Activated gamma-delta T cell treated with Interleukin-2 at 50 U/mL for 16 hours (primary cell): ENCODE results near the gene RPP21.

Source experiments
- DNase-seq: peaks from one replicate; pipeline ENCODE4 v3.0.0-alpha.2; 2020

The RPP21 gene

DNA sequence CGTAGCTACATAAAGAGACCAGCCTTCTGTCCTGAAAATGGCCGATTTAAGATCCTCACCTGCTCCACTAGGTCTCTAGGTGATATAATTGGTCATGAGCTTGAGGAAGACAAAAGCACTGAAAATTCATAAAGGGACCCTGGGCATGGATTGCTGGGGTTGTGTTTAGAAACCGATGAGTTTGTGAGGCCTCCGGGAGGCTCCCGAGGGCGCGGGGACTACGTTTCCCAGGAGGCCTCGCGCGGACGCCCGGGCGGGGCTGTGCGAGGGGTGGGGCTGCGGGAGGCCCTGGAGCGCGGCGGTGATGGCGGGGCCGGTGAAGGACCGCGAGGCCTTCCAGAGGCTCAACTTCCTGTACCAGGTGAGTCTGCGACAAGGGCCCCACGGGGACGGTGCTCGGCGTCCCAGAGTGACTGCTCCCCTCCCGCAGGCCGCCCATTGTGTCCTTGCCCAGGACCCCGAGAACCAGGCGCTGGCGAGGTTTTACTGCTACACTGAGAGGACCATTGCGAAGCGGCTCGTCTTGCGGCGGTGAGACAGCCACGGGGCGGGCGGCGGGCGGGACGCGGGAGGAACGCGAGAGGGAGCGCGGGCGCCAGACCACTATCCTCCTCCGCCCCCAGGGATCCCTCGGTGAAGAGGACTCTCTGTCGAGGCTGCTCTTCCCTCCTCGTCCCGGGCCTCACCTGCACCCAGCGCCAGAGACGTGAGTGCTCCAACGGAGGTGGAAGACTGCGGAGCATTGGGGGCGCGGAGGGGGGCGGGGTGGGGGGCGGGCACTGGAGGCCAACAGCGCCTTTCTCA, at the start of gene RPP21:
TSS of gene RPP21 (plus strand) at position 289 of the 804 bp plus-strand sequence. CDS start at position 305, 16 bp downstream.
- DNase-seq = peak; percentile 80

DNA sequence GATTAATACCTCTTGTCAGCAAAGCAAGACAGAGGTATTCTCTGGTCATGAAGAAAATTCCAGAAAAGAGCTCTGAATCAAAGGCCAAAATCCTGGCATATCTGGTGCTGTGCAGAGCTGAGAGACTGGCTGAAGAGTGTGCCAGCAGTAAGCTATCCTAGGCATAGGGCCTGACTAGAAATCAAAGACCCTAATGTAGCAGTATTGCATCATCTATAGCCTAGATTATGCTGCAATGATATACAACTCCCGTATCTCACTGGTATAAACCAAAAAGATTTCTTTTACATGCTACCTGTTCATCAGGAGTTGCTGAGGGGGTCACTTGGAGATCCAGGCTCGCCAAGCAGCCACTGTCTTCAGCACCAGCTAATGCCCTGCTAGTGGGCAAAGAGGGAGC, 49.1 kb upstream of the RPP21 start:
- no peak for DNase-seq

DNA sequence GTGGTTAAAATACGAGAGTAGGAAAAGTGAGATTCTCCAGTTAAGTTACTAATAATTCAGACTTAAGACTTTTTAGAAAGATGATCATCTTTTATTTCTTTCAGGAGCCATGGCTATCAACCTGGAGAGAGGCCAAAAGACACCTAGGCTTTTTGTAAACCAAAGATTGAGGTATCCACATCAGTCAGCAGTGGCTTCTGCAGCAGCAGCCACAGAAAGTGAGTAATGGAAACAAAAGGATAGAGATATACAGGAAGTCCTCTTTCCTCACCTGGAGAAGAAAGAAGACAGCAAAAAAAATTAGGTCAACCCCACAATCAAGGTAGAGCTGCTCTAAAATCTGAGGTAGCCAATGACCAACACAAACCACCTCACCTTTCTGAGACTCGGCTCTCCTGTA, 41.0 kb upstream of the RPP21 start:
- DNase-seq = no peak

DNA sequence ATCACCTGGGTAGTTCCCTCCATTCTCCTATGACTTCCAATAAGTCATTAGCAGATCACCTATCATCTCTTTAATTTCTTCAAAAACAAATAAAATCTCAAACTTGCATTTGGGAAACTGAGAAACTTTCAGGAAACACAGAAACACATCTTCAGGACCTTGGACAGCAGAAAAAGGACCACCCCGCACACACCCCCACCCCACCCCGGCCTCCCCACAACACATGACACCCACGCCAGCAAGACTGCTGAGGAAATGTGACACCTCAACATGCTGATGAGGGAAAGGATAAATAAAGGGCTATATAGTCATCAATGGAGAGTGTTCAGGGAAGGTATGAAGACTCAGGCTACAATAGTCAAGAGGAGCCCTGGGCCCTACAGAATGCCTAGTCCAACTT, 33.9 kb upstream of the RPP21 start:
- no peak for DNase-seq

DNA sequence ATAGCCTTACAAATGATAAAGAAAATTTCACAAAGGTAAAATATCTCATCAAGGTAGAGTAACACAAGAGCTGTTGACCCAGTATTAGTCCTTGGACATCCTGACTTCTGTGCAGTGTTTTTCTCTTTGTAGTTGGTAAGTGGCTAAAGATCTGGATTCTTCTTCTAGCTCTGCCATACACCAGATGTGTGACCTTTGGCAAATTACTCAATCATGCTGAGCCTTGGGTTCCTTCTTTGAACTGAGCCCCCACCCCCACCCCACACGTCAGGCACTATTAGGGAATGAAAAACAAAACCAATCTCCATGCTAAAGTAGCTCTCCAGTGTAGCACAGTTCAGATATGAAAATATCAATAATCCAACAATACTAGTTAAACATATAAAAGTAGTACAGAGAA, 33.3 kb upstream of the RPP21 start:
- no peak for DNase-seq

DNA sequence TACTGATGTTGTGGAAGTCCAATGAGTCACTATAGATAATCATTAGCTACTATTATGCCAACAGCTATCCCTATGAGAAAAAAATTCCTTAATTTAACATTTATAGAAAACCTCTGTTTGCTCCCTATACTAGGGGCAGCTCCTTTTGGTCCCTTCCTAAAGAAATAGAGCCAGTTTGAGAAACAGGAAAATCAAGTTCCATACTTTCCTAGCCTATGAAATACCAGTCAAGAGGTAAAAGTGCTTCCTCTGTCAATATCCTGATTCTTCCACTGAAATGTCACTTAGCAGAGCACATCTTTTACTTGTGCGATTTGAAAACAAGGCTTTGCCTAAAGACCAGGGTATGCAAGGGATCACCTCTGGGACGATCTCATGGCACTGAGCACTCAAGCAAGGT, 32.7 kb upstream of the RPP21 start:
- no peak for DNase-seq

DNA sequence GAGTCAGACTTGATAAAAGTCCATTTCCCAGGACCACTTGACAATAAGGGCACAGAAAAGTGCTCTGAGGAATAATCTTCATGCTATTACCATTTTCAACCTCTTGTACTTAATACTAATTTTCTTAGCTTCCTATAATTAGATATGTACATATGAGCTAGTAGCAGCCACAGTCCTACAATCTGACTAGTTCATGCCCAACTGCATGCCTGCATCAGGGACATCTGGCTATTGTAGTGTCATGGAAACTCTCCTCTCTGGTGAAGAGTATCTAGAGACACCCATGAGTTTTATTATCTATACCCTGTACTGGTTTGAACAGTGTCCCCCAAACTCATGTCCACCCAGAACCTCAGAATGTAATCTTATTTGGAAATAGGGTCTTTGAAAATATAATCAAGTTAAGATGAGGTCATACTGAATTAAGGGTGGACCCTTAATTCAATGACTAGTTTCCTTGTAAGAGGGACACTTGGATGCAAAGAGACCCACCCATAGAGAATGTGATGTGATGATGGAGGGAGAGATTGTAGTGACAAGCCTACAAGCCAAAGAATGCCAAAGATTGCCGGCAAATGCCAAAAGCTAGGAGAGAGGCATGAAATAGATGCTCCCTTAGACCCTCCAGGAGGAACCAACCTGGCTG, 32.2 kb upstream of the RPP21 start:
- DNase-seq = no peak

DNA sequence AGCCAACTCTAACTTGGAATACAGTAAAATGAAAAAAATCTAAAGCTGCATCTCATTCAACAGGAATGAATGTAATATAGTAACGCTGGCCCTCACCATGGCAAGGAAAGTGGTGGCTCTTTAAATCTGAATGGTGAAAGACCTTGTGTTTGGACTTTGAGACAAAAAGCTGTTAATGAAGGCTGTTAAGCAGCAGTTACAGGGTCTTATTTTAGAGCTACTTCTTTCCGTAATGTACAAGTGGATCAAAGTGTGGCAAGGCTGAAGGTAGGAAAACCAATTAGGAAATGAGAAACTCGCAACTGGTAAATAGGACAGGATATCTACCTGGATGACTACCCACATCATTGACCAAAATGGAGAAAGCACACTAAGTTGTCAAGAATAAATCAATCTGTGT, 29.8 kb upstream of the RPP21 start:
- DNase-seq = no peak

DNA sequence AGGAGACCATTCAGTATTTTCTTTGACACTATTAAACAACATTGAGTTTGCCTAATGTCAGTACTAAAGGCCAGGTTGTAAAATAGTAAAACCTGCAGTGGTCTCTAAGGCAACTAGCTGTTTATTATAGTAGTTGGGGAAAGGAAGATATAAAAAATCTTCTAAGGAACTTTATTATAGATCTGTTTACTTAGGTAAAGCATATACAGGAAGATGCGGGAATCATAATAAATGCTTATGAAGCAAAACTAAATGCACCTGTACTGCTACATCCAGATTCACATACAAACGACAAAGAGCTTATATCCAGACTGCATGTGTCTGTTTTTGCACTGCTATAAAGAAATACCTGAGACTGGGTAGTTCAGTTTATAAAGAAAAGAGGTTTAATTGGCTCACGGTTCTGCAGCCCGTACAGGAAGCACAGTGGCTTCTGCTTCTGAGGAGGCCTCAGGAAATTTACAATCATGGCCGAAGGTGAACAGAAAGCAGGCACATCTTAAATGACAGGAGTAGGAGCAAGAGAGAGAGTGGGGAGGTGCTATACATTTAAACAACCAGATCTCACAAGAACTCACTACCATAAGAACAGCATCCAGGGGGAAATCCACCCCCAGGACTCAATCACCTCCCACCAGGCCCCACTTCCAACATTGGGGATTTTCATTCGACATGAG, 26.9 kb upstream of the RPP21 start:
- DNase-seq = no peak

DNA sequence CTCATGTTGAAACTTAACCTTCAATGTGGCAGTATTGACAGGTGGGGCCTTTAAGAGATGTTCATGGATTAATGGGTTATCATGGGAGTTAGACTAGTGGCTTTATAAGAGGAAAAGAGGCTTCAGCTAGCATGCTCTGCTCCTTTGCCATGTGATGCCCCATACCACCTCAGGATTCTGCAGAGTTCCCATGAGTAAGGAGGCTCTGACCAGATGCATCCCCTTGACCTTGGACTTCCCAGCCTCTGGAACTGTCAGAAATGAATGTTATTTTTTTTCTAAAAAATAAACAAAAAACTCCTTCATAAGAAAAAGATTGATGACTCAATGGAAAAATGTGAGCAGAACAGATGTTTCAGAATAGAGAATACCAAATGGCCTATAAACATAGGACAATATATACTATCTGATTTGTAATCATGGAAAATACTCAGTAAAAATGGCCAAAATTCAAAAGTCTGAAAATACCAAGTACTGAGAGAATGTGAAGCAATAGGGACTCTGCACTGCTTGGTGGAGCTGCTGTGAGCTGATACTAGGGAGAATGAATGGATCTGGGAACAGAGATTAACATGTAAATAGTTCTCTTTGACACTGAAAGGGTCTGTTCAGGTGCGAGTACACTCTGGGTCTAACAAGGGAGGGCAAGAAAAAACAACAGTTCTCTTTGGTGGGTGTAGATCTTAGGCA, 25.7 kb upstream of the RPP21 start:
- no peak for DNase-seq

DNA sequence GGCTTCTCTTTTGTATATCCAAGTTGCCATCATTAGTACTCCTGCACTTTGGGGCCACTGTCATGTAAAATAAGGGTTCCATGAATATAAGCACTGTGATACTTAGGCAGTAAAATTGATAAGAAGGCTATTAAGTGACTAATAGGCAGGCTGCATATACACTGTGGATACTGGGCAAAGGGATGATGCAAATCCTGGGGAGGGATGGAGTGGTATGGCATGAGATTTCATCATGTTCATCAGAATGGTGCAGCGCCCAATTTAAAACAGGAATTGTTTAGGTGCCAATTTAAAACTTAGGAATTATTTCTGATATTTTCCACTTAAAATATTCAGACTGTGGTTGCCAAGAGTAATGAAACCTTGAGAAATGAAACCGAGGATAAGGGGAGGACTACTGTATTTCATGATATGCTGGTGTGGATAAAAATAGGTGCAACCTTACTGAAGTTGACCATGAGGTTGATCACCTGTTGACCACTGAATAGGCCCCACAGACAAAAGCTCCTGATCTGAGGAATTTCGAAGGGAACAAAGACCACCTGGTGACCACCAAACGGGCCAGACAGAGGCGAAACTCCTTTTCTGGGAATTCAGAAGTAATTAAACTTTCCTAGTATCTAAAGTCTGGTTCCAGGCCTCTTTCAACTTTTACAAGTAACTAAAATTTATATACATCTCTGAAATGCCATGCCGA, 23.1 kb upstream of the RPP21 start:
- DNase-seq = no peak

DNA sequence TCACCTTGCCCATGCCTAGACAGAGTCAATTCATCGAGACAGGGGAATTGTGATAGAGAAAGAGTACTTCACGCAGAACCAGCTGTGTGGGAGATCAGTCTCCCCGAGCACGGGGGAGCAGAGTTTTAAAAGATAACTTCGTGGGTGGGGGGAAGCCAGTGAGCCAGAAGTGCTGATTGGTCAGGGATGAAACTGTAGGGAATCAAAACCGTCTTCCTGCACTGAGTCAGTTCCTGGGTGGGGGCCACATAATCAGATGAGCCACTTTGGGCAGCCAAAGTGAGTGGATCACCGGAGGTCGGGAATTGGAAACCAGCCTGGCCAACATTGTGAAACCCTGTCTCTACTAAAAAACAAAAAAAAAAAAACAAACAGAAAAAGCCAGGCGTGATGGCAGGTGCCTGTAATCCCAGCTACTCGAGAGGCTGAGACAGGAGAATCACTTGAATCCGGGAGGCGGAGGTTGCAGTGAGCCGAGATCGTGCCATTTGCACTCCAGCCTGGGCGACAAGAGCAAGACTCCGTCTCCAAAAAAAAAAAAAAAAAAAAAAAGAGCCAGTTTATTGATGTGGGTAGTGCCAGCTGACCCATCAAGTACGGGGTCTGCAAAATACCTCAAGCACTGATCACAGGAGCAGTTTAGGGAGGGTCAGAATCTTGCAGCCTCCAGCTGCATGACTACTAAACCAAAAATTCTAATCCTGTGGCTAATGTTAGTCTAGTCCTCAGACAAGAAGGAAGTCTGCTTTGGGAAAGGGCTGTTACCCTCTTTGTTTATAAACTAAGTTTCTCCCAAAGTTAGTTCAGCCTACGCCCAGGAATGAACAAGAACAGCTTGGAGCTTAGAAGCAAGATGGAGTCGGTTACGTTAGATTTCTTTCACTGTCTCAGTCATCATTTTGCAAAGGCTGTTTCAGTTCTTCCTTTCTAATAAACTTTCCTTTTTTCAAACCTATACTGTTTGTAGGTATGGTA, 22.1 kb upstream of the RPP21 start:
- DNase-seq = no peak

DNA sequence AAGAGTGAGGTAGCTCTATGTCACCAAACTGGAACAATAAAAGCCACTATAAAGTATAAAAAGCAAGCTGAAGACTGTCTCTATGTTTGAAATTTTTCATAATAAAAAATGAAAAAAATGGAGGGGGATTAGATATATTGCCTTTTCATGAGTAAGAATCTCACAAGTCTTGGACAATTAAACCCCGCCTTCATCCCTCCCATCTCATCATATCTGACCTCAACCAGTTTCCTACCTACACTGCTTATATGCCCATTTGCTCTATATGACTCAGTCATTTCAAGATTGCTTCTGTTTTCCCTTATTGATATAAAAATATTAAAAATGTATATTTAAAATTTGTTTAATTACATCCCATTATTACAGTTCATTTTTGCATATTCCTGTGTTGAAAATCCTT, 21.1 kb upstream of the RPP21 start:
- no peak for DNase-seq

DNA sequence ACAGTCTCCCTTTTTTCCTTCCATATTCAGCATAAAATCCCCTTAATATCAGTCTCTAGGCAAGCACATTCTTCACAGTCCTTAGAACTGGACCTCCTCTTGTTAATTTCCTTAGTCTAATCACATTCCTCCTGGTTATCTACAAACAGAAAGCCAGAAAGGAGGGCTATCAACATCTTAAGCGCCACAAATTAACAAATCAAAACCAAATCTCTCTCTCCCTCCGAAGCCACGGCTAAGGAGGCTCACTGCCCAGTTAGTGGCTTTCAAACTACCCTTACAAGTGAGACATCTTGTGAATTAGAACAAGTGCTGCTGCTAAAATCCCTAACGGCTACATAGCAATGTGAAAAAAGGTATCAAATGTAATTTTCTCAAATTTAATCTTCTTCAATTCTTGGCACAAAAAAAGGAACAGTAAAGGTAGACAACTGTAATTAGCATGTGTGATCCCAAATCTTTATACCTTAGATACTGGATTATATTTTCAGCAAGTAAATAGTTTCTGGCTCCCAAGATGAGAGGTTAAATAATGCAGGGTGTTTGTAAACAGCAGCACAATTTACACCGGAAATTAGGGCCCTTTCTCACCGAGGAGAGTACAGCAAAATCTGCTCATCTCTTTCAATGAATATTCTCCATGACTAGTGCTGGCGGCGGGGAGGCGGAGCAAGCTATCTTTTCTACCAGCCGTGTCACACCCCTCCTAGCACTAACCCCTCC, 19.6 kb upstream of the RPP21 start:
- DNase-seq = peak; percentile 79

DNA sequence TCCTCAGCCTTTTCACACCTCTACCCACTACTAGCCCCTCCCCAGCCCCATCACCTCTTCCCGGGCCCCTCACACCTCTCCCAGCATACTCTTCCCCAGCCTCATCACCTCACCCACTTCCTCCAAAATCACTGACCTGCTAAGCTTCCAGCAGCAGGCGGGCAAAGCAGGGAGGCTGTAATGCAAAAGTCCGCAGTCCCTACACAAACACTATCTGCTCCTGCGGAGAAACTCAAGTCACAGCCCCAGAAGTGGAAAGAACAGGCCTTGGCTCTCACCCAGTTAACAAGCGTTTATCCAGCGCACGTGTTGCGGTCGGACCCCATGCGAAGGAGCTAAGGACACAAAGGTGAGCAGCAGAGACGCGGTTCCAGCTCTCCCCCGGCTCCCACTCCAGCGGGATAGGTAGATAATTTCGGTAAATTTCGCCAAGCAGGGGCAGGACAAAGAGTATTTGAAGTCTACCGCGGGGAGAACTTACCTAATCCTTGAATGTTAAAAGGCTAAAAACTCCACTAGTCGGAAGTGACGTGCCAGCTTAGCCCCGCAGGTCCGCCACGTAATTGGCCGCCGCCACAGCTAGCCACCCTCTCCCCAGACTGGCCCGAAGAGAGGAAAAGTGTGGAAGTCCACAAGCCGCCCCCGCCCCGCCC, 19.0 kb upstream of the RPP21 start:
- peak; percentile 64 for DNase-seq

DNA sequence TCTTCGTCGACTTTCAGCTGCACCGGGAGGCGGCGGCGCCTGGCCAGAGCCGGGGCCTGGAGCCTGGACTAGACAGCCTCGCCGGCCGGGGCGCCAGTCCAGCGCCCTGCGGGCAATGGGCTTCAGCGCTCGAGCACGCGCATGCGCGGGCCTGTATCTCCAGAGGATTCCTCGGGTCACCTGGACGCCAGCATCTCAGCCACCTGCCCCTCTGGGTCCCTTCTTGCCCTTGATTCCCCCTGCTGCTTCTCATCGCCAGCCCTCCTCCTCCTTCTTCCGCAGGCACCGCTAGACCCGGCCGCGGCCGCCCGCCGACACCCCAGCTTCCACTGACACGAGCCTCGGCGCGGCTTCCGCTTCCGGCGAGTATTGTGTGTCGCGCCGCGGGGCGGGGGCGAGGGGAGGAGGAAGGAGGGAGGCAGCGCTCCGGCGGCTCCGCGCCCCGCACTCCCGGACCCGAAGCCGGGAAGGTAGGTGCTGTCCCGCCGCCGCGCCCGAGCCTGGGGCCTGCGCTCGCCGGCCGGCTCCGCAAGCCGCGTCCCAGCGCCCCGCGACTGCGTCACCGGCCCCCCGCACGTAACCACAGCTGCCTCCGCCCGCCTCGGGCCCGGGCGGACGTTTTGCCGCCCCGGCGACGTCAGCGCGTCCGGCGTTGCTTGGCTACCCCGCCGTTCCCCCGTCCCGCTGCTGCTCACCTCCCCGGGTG, 18.3 kb upstream of the RPP21 start, which contains the start of gene TRIM39:
TSS of gene TRIM39 (plus strand) at position 402 of the 706 bp plus-strand sequence. CDS start 2,391 bp downstream, outside the sequence.
- peak; percentile 83 for DNase-seq

DNA sequence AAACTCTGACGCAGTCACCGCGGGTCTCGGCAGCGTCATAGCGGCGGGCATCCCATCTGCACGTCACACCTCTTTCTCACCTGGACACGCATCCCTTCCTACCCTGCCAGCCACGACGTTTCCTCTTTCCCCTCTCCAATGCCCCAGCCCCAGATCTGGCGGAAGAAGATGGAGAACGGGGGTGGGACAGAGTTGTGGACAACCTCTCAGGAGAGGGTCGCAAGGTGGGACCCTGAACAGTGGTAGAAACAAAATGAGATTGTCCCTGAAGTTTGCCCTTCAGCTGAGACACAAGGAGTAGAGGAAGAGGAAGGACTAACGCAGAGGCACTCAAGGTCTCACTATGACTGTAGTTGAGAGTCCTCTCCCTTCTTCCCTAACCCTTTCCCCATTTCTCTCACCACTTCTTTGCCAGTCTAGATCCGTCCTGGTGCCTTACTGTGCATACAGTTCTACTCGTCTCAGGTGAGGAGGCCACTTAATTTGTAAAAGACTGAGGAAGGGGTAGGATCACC, 17.7 kb upstream of the RPP21 start:
- no peak for DNase-seq

DNA sequence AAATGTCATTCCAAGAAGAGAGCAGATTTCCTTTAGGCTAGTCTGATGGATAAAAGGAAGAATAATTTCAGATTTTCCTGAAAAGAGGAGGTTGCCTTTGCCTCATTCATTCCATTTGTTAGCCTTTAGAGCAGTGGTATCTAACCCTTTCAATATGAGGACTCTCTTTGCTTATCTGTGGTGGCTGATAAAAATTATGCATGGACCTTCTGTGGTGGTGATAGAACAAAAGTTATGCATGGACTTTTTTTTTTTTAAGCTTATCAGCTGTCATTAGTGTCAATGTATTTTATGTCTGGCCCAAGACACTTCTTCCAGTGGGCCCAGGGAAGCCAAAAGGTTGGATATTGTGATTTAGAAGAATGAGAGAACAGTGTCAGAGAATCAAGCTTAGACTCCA, 16.6 kb upstream of the RPP21 start:
- DNase-seq = no peak

DNA sequence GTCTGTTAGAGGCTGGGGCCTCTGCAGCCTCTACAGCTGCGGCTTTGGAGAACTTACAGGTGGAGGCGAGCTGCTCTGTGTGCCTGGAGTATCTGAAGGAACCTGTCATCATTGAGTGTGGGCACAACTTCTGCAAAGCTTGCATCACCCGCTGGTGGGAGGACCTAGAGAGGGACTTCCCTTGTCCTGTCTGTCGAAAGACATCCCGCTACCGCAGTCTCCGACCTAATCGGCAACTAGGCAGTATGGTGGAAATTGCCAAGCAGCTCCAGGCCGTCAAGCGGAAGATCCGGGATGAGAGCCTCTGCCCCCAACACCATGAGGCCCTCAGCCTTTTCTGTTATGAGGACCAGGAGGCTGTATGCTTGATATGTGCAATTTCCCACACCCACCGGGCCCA, 15.6 kb upstream of the RPP21 start:
- no peak for DNase-seq
